Stimulated activated CD4-positive, alpha-beta T cell treated with anti-CD3 and anti-CD28 coated beads, Interleukin-1b, Interleukin-23, amount 100 ng/mL, for 4 hours (primary cell): ENCODE data around the gene SLC10A1.
A peak's percentile ranks its signal among the peaks of the same experiment; 100 is the strongest.
"Not testable (repeated sequence)": the region's sequence is repeated elsewhere in the genome, so short reads cannot be mapped to it uniquely, and the experiment has no call there.

ENCODE experiments used
- DNase-seq, 2 donors: peaks; one replicate each; pipeline ENCODE4 v3.0.0-alpha.2; 2020; ENCODE audit warnings: low read depth in 2 of 2

The SLC10A1 gene

GRCh38 chr14:69769623-69770022 is 27.4 kb downstream of the SLC10A1 start:
- no peak for DNase-seq

- no peak for DNase-seq
Measured at GRCh38 chr14:69768873-69769272, 28.2 kb downstream of the SLC10A1 start.

GRCh38 chr14:69767369-69767999 is 29.6 kb downstream of the SLC10A1 start:
- DNase-seq = peak; percentile 84 to 88

DNA sequence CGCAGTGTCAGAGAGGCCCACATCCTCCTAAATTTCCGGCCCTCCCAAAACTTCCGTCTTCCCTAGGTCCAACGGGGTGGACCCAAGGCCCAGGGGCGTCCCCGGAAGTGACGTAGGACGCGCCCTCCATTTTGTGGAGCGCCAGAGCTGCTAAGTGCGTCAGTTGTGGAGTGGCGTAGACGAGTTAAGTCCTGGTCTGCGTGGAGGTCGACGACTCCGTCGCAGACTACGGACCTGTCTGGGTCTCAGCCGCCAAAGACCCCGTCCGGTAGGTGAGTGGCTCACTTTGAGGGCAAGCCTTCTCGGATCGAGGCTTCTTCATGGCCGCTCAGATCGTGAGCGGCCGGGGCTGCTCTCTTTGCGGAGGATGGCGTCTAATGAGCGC is 30.1 kb downstream of the SLC10A1 start, which contains the start of gene SRSF5:
SRSF5 (plus strand) TSS at position 159 of the 385 bp plus-strand sequence. CDS start 1,015 bp downstream, outside the sequence.
- peak; percentile 85 to 89 for DNase-seq

DNA sequence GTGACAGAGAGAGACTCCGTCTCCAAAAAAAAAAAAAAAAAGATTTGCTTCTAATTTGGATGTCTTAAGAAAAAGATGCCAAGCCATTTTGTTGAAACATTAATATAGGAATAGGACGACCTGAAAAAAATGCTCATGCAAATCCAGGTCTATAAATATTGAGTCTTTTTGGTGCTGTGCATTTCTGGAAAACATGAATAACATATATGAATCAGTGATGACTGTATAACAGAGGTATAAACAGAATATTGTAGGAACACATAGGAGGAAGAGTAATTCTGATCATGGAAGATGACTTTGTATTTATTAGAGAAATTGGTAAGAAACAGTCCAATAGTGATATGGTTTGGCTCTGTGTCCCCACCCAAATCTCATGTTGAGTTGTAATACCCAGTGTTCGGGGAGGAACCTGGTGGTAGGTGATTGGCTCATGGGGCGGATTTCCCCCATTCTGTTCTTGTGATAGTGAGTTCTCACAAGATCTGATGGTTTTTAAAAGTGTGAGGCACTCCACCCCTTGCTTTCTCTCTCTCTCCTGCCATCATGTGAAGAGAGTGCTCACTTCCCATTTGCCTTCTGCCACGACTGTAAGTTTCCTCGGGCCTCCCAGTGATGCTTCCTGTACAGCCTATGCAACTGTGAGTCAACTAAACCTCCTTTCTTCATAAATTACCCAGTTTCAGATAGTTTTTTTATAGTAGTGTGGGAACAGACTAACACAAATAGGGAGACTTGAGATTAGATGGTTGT is 33.1 kb downstream of the SLC10A1 start:
- peak in 1 of 2 donors; percentile 5 for DNase-seq

DNA sequence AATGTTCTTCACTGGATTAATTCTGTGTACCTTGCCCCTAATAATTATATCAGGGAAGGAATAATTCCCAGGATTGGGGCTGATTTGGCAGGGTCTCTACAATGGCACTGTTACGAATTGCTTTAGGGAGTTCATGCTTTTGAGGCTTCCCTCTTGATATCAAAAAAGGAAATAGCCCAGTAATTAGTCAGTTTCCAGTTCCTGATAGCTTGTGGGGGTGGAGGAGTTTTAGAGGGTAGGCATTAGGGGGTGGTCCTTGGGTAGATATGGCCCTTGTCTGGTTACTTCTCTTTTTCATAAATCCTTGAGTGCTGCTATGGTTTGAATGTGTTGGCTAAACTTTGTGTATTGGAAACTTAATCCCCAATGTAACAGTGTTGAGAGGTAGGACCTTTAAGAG is 36.2 kb downstream of the SLC10A1 start:
- DNase-seq = no peak

DNA sequence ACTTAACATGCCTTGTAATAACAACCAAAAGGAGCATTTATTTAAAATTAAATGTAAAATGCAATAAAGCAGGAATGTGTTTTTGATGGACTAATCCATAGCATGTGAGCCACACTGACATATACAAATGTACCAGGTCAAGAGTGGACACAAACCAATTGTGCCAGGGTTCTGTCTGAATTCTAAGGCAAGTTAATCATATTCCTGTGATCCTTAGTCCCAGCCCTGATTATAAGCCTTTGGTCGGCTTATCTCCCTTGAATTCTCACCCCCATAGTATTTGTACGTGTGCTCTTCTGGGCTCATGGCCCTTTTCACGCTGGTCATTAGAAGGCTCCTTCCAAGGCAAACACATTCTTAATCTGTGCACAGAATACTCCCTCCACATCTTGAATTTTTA is 40.7 kb downstream of the SLC10A1 start:
- no peak for DNase-seq

GRCh38 chr14:69755784-69756183 is 41.3 kb downstream of the SLC10A1 start:
- no peak for DNase-seq

GRCh38 chr14:69755296-69755695 is 41.7 kb downstream of the SLC10A1 start:
- DNase-seq = no peak

GRCh38 chr14:69754487-69754886 is 42.6 kb downstream of the SLC10A1 start:
- DNase-seq = no peak

DNA sequence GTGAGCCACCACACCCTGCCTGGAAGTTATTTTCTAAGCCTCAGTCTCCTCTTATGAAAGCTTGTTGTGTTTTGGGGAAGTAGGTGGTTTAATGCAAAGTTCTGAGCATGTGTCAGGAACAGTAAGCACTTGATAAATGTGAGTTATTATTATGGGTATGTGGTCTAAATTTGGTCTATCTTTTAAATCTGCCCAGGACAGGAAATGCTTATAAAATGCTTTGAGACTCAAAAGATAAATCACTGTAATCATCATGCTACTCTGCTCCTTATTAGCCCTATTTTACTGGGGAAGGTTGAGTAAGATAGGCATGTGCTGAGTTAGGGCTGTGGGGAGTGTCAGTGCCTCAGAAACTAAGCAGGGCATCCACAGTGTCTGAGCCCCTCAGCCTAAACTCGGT is 43.2 kb downstream of the SLC10A1 start:
- no peak for DNase-seq

GRCh38 chr14:69752773-69753172 is 44.3 kb downstream of the SLC10A1 start:
- no peak for DNase-seq

DNA sequence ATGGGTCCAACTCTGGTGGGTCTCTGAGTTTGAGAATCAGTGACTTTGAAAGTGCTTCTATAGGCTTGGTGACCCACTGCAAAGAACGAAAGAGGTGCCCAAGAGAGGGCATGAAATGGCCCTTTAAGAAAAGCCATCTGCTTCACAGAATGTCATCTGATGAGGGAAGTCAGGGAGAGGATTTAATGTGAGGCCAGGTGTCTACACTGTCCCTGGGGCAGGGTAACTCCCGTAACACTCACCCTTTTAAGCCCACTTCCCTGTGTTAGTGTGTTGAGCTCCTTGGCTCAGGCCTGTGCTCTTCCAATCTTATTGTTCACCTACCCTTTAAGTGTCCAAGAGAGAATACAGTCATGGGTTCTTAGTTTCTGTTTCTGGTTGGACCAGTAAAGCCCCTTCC is 46.5 kb downstream of the SLC10A1 start:
- no peak for DNase-seq

GRCh38 chr14:69749956-69750355 is 47.1 kb downstream of the SLC10A1 start:
- DNase-seq = no peak

DNA sequence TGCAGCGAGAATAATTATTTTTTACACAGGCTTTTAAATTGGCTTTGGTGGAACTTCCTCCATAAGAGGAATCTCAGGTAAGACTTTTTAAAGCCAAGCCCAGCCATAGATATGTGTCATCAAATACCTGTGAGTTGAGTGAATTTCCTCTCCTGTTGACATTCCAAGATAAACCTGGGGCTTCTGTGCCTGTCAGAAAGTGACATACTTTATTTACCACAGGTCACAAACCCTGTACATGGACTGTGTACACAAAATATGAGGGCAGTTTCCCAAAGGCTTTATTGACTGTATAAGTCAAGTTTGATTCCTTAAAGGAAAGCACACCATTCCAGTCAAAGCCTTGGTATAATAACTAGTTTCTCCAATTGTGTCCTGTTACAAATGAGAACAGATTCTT is 56.0 kb downstream of the SLC10A1 start:
- DNase-seq = no peak

DNA sequence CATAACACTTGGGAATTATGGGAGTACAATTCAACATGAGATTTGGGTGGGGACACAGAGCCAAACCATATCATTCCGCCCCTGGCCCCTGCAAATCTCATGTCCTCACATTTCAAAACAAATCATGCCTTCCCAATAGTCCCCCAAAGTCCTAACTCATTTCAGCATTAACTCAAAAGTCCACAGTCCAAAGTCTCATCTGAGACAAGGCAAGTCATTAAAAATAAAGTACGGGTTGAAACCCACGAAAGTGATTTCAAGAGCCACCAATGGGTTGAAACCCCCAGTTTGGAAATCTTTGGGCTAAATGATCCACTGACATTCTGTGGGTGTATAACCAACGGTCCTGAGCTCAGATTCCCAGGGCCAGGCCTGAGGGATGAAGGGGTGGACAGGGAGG is 60.6 kb downstream of the SLC10A1 start:
- DNase-seq = not testable (repeated sequence)

GRCh38 chr14:69731919-69732598 is 65.0 kb downstream of the SLC10A1 start:
- DNase-seq = not testable (repeated sequence)

DNA sequence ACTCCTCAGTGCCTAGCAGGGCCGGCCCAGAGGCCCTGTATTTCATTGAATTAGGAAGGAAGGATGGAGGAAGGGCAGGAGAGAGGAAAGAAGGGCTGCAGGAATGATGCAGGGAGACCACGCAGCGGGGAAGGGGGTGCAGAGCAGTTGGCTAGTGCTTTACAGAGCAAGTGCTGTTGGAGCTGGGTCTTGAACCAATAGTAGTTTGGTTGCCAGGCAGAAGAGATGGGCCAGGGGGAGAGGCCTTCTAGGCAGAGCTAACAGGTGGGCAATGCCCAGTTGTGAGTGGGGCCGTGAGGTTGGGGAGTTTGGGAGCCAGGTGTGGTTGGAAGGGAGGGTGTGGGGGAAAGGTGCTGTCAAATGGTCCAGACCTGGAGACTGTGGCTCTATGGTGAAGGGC is 69.2 kb downstream of the SLC10A1 start:
- no peak for DNase-seq

DNA sequence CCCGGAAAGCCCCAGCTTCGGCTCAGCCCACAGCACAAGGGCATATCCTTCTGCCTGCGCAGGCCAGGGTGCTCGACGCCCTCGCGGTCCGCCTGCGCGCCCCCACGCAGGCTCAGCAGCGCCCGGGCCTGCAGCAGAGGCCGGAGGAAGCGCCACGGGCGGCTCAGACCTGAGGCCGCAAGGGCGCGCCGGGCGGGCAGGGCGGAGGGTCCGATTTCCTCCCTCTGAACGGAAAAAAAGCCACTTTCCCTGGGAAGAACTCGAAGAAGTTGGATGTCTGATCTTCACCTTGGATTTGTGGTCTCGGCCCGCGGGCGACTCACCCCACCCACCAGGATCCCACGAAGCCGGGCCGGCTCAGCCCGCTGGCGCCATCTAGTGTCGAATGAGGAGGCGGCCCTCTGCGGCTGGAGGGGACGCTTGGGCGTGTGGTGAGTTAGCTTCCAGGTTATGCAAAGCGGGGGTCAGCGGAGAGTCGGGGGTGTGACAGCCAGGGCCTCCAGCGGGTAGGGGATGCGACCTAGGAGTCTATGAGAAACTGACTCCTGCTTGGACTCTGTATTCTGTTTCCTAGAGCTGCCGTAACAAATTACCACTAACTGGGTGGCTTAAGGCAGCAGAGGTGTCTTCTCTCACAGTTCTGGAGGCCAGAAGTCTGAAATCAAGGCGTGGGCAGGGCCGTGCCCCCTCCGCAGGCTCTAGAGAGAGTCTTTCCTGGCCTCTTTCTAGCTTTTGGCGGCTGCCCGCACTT is 70.1 kb downstream of the SLC10A1 start:
- DNase-seq = peak; percentile 81 to 88
